ENCODE data around the gene SYCE3. TPM values are rescaled to one million over a fixed set of nuclear protein-coding genes. Genes with fewer than 3 reads are reported as not detected.

Gene SYCE3
- total and polyA plus RNA-seq, 9 of the 15 experiments (the other 6 are each of a cell fraction or from before 2014, with no cell fraction given), result 0.56 TPM; not detected in 8

DNA sequence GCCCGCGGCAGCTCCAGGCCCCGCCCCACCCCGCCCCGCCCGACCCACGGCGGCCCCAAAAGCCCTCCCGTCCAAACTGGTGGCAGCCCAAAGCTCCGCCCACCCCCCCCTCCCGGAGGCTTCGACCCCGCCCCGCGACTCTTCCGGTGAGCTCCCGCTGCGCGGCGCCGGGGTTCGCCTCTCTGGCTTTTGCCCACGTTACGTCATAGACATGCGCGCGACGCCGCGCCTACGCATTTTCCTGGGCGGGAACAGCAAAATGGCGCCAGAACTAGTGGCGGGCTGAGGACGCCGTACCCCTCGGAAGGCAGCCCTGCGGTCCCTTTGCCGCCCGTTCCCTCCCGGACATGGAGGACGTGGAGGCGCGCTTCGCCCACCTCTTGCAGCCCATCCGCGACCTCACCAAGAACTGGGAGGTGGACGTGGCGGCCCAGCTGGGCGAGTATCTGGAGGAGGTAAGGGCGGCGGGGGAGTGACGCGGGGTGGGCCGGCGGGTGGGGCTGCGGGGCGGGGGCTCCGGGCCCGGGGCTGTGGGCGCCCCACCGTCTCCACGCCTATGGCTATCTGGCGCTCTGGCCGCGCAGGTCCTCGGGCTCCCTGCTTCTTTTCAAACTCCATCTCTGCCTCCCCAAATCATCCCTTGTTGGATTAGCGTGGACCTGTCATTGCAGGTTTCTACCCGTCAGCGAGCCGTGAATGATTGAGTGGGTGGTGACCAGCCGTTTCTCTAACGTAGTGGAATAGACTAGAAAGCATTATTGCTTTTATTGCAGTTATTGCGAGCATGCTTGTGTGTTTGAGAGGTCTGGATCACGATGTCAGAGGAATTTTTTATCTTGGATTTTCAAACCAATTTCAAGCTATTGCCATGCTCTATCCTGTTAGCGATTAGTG, 54.5 kb downstream of the SYCE3 start, which contains the start of gene NCAPH2 (continued):
- no peak for TF ChIP-seq ZNF277 (CRISPR knock-in tag; IDR thresholded peaks at IDR 0.05; ENCODE audit: borderline replicate concordance)
- no peak for TF ChIP-seq ZNF431 (CRISPR knock-in tag; IDR thresholded peaks at IDR 0.05)
- TF ChIP-seq ARID1B (IDR thresholded peaks at IDR 0.05), result peak; percentile 34; the same call in 1 of the 2 replicates
- TF ChIP-seq PBX2 (CRISPR knock-in tag; IDR thresholded peaks at IDR 0.05; ENCODE audit: low read depth), result no peak
- peak; percentile 60 for TF ChIP-seq PBX2 (tag; conservative IDR thresholded peaks at IDR 0.05; ENCODE audit: low read depth)
- no peak for TF ChIP-seq STAT5A (IDR thresholded peaks at IDR 0.05; ENCODE audit: borderline replicate concordance, low read length)
- TF ChIP-seq GTF2F1 (IDR thresholded peaks at IDR 0.05; ENCODE audit: low read depth, low read length), result no peak
- TF ChIP-seq MYC (IDR thresholded peaks at IDR 0.05; ENCODE audit: low read depth, low read length), result peak; percentile 45; the same call in 1 of the 2 replicates
- no peak for TF ChIP-seq MYC (CRISPR knock-in tag; IDR thresholded peaks at IDR 0.05; ENCODE audit: borderline replicate concordance, low read depth)
- TF ChIP-seq, protein P1, sequence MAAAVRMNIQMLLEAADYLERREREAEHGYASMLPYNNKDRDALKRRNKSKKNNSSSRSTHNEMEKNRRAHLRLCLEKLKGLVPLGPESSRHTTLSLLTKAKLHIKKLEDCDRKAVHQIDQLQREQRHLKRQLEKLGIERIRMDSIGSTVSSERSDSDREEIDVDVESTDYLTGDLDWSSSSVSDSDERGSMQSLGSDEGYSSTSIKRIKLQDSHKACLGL (CRISPR knock-in tag; IDR thresholded peaks at IDR 0.05; ENCODE audit: borderline replicate concordance, poor library complexity, severe bottlenecking), result no peak
- no peak for TF ChIP-seq NR1H2 (CRISPR knock-in tag; IDR thresholded peaks at IDR 0.05)
- no peak for TF ChIP-seq MTF1 (CRISPR knock-in tag; IDR thresholded peaks at IDR 0.05; ENCODE audit: borderline replicate concordance)
- peak; percentile 88 for TF ChIP-seq PHF20 (IDR thresholded peaks at IDR 0.05; ENCODE audit: partially characterized antibody)
- TF ChIP-seq MED1 (CRISPR knock-in tag; IDR thresholded peaks at IDR 0.05; ENCODE audit: borderline replicate concordance), result no peak
- TF ChIP-seq ZNF561 (CRISPR knock-in tag; conservative IDR thresholded peaks at IDR 0.05), result no peak
- peak; percentile 82 for TF ChIP-seq POLR2B (IDR thresholded peaks at IDR 0.05; ENCODE audit: low read depth, partially characterized antibody)
- TF ChIP-seq BHLHE40 (IDR thresholded peaks at IDR 0.05; ENCODE audit: low read length), result no peak
- TF ChIP-seq ZFX (CRISPR knock-in tag; IDR thresholded peaks at IDR 0.05), result peak; percentile 33; the same call in 1 of the 2 replicates
- TF ChIP-seq CSDE1 (IDR thresholded peaks at IDR 0.05), result peak in 1 of 2 experiments; percentile 76; a peak in 2 of 4 replicates
- no peak for TF ChIP-seq SRSF9 (IDR thresholded peaks at IDR 0.05; ENCODE audit: borderline replicate concordance, low read depth, low read length)
- TF ChIP-seq PYGO2 (tag; IDR thresholded peaks at IDR 0.05), result no peak
- TF ChIP-seq HDAC3 (IDR thresholded peaks at IDR 0.05; ENCODE audit: borderline replicate concordance, partially characterized antibody), result no peak
- no peak for TF ChIP-seq IRF1 (CRISPR knock-in tag; IDR thresholded peaks at IDR 0.05; ENCODE audit: borderline replicate concordance)

Measured in K562 (cell line).